NCI-H2196 (cell line): Measurements from ENCODE around the gene TRMT11.
A peak's percentile ranks its signal among the peaks of the same experiment; 100 is the strongest.
"Not testable (repeated sequence)": the region's sequence is repeated elsewhere in the genome, so short reads cannot be mapped to it uniquely, and the experiment has no call there.

Experiments used
- DNase-seq: peaks from one replicate; lab custom pipeline; 2025; ENCODE audit not compliant: unreplicated experiment; lab: John Stamatoyannopoulos, UW

The TRMT11 gene

GRCh38 chr6:125986301-125987025 is at the start of gene TRMT11:
Gene TRMT11, plus strand, starts transcription at chr6:125986540. Its CDS starts 11 bp downstream, at chr6:125986551.
- peak; percentile 94 for DNase-seq

DNA sequence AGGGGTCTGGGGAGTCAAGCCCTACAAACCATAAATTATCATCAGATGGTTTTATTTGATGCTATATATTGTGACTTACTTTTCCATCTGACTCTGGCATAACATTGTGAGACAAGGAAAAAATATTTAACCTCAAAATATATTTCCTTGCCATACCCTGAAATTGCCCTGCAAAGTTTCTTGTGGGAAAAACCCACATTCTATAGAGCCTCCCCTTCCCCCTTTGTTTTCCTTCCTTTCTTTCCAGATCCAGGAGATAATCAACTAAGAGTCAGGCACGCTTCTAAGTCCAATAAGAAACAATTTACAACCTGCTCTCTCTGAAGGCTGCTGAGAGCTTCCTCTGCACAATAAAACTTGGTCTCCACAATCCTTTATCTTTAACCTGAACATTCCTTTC is 47.3 kb upstream of the TRMT11 start:
- no peak for DNase-seq

GRCh38 chr6:125939791-125940190 is 46.5 kb upstream of the TRMT11 start:
- no peak for DNase-seq

- DNase-seq, result no peak
Measured at GRCh38 chr6:125940247-125941041, 45.9 kb upstream of the TRMT11 start.

DNA sequence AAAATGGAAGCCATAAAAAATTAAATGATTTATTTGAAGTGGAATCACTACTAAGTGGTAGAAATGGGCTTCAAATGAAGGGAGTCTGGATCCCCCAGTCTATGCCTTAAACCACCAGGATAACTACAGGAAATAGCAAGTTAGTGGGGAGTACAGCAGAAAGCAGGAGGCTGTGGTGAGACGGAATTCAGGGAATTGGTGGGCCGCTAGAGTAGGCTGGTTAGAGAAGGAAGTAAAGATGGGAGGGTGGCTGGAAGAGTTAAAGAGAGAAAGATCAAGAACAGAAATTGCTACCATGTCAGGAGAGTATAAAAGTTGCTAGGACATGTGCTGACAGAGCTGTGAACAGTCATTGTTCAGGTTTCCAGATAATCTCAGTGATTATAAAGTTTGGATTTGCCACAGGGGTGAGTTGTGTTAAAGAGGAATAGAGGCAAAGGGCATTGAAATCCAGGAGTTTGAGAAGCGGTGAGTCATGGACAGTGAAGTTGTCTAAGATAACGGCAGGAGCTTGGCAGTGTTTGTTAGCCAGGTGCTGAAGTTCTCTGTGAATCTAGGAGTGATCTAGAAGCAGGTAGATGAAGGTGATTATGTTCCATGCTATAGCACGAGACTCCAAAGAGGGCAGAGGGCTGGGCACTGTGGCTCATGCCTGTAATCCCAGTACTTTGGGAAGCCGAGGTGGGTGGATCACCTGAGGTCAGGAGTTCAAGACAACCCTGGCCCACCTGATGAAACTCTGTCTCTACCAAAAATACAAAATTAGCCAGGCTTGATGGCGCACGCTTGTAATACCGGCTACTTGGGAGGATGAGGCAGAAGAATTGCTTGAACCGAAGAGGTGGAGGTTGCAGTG is 43.4 kb upstream of the TRMT11 start:
- DNase-seq, result no peak

GRCh38 chr6:125943528-125944433 is 42.6 kb upstream of the TRMT11 start:
- DNase-seq, result no peak

GRCh38 chr6:125944434-125944816 is 41.9 kb upstream of the TRMT11 start:
- DNase-seq, result peak; percentile 76

- no peak for DNase-seq
Measured at GRCh38 chr6:125944896-125945295, 41.4 kb upstream of the TRMT11 start.

- DNase-seq, result no peak
Measured at GRCh38 chr6:125945378-125946141, 40.8 kb upstream of the TRMT11 start.

GRCh38 chr6:125947615-125948014 is 38.7 kb upstream of the TRMT11 start:
- peak; percentile 18 for DNase-seq

DNA sequence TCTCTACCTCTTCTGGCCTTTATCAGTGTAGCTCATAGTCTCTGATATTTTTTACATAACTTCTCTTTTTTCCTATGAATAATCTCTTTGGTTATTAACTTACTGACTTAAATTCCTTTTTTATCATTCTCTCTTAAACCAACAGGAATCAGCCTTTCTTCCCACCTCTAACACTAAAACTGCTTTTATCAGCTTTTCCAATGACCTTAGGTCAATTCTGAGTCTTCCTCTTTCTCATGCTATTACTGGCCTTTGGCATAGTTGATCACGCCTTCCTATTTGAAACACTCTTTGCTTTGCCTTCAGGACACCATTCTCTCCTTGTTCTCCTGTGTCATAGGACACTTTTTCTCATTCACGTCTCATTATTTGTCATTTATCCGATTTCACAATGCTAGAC is 37.9 kb upstream of the TRMT11 start:
- DNase-seq, result no peak

- no peak for DNase-seq
Measured at GRCh38 chr6:125949069-125949468, 37.3 kb upstream of the TRMT11 start.

- no peak for DNase-seq
Measured at GRCh38 chr6:125950293-125950692, 36.0 kb upstream of the TRMT11 start.

DNA sequence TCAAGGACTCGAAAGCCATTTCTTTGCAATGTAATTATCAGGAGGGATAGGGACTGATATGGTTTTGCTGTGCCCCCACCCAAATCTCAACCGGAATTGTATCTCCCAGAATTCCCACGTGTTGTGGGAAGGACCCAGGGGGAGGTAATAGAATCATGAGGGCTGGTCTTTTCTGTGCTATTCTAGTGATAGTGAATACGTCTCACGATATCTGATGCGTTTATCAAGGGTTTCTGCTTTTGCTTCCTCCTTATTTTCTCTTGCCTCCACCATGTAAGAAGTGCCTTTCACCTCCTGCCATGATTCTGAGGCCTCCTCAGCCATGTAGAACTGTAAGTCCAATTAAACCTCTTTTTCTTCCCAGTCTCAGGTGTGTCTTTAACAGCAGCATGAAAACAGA is 35.6 kb upstream of the TRMT11 start:
- DNase-seq, result not testable (repeated sequence)

DNA sequence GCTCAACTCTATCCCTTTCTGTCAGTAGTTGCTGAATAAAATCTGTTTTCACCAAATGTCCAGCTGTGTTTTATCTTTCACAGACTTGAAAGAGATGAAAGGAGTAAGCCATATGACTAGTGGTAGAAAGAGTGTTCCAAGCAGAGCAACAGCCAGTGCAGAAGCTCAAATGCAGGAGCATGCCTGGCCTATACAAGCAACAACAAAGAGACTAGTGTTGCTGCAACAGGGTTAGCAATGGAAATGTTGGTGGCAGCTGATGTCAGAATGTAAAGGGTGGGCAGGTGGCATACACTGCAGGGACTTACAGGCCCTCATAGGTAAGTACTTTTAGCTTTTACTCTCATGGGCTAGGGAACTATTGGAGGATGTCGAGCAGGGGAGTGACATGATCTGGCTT is 35.0 kb upstream of the TRMT11 start:
- DNase-seq, result no peak

DNA sequence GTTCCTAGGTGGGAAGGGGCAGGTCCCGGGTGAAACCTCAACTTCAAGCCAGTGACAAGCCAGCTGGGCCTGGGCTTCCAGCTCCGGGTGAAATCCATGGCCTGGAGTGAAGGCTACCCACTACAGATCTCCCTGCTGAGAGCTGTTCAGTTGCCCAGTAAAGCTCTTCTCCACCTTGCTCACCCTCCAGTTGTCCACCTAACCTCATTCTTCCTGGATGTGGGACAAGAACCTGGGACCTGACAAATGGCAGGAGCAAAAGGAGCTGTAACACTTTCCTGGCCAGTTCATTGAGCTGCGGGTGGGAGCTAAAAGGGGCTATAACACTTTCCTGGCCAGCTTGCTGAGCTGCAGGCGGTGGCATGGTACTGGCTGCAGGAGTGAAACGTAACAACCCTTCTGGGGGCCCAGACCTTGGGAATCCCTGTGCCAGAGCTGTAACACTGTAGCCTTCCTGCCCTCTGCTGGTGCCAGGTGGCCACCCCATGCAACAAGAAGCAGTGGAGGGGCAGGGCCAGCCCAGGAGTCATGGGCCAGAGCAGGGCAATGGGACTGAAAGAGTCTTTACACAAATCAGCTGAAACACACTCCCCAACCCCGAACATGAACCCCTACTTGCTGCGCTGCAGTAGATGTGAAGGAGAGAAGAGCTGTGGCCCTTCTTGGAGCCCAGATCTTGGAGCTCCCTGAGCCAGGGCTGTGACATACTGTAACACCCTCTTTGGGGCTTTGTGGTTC is 33.4 kb upstream of the TRMT11 start:
- no peak for DNase-seq

GRCh38 chr6:125953502-125953875 is 32.9 kb upstream of the TRMT11 start:
- peak; percentile 33 for DNase-seq

GRCh38 chr6:125954735-125955339 is 31.5 kb upstream of the TRMT11 start:
- no peak for DNase-seq

GRCh38 chr6:125955973-125956372 is 30.4 kb upstream of the TRMT11 start:
- no peak for DNase-seq
